ENCODE results near the gene RNF157.

DNA sequence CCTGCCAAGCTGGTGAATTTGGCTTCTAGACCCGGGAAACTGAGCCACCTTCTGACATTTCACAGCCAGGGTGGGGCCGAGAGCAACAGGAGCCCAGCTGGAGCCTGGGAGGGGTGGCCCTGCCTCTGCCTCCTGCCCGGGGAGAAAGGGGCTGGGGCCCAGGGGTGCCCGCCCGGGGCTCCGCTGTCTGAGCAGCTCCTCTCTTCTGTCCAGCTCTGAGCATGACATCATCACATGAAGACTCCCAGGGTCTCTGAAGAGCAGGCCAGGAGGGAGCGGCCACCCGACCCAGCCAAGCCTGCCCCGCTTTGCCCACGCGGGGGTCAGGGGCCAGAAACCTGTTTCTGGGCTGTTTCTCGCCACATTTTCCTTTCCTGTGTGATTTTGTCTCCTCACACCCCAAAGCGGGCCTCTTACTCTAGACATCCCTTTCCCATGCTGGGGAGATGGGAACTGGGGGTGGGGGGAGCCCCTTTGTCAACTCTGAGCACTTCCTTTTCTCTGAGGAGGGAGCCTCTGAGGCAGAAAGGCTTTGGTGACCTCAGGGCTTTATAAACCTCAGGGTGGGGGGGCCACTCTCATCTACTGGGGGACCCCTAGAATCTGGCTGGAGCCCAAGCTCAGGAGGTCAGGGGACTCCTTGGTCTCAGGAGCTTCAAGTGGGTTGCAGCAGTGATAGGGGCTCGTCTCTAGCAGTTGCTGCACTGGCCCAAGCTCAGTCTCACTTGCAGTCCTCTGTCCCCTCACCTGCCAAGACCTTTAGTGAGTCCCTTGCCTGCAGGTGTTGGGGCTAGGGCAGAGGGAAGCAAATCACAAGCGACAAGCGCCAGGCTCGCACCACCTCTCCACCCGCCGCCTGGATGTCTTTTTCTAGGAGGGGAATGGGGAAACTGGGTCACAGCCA is 32.5 kb upstream of the RNF157 start:
- TF ChIP-seq, protein P1, sequence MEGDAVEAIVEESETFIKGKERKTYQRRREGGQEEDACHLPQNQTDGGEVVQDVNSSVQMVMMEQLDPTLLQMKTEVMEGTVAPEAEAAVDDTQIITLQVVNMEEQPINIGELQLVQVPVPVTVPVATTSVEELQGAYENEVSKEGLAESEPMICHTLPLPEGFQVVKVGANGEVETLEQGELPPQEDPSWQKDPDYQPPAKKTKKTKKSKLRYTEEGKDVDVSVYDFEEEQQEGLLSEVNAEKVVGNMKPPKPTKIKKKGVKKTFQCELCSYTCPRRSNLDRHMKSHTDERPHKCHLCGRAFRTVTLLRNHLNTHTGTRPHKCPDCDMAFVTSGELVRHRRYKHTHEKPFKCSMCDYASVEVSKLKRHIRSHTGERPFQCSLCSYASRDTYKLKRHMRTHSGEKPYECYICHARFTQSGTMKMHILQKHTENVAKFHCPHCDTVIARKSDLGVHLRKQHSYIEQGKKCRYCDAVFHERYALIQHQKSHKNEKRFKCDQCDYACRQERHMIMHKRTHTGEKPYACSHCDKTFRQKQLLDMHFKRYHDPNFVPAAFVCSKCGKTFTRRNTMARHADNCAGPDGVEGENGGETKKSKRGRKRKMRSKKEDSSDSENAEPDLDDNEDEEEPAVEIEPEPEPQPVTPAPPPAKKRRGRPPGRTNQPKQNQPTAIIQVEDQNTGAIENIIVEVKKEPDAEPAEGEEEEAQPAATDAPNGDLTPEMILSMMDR (IDR thresholded peaks at IDR 0.05): no peak
- TF ChIP-seq EP300 (IDR thresholded peaks at IDR 0.05) (no peak), POLR2A (IDR thresholded peaks at IDR 0.05) (no peak), POLR2AphosphoS5 (IDR thresholded peaks at IDR 0.05) (no peak)
